Measurements from ENCODE around the gene ADGB.

The ADGB gene

DNA sequence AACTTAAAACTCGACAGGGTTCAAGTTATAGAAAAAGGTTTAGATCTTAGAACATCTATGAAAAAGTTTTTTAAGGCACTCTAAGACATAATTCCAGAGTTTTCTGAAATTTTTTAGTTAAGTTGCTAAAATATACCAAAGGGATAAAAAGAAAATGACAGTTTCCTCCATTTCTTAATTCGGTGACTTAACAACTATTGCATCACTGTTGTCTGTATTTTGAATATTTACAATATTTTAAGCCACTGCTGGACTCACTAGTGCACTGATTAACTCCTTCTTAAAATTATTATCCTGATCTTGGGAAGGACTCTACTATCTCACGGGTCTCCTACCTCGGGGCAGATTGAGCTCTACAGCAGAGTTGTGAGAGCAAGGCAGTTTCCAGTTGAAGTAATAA, 91.0 kb downstream of the ADGB start:
- TF ChIP-seq, protein P1, sequence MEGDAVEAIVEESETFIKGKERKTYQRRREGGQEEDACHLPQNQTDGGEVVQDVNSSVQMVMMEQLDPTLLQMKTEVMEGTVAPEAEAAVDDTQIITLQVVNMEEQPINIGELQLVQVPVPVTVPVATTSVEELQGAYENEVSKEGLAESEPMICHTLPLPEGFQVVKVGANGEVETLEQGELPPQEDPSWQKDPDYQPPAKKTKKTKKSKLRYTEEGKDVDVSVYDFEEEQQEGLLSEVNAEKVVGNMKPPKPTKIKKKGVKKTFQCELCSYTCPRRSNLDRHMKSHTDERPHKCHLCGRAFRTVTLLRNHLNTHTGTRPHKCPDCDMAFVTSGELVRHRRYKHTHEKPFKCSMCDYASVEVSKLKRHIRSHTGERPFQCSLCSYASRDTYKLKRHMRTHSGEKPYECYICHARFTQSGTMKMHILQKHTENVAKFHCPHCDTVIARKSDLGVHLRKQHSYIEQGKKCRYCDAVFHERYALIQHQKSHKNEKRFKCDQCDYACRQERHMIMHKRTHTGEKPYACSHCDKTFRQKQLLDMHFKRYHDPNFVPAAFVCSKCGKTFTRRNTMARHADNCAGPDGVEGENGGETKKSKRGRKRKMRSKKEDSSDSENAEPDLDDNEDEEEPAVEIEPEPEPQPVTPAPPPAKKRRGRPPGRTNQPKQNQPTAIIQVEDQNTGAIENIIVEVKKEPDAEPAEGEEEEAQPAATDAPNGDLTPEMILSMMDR (IDR thresholded peaks at IDR 0.05; ENCODE audit: borderline replicate concordance, insufficient read depth, low read depth, low read length) = no peak
- no peak overlapping the region for H3K4me3 ChIP-seq (ENCODE audit: low read depth, low read length)

DNA sequence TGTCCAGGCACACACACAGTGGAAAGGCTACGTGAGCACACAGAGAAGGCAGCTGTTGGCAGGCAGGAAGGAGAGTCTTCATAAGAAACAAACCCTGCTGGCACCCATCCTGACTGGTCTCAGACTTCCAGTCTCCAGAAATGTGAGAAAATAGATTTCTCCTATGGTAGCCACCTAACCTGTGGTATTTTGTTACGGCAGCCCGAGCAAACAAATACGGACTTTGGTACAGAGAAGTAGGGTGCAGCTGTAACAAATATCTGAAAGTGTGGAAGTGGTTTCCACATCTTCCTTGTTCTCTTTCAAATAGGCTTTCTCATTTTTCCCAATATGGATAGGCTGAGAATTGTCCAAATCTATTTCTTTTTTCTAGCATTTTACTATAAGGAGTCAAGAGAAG, 94.6 kb downstream of the ADGB start:
- no peak overlapping the region for H3K4me3 ChIP-seq (ENCODE audit: low read depth, low read length)
- TF ChIP-seq, protein P1 (IDR thresholded peaks at IDR 0.05; ENCODE audit: borderline replicate concordance, insufficient read depth, low read depth, low read length) = no peak

DNA sequence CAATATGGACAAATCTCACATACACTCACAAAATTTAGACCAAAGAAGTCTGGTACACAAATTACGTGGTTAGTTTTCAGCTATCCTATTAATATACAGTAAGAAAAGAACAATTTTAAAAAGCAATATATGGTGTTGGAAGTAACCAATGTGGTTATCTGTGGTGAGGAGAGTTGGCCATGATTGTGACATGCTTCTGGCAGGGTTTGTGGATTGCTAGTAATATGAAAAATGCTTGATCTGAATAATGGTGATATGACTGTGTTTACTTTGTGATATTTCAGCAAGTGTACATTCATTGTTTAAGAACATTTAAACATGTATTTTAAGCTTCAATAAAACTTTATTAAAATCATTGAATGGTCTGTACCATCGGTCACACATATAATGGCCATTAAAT, 99.1 kb downstream of the ADGB start:
- TF ChIP-seq, protein P1 (IDR thresholded peaks at IDR 0.05; ENCODE audit: borderline replicate concordance, insufficient read depth, low read depth, low read length) = no peak
- no peak overlapping the region for H3K4me3 ChIP-seq (ENCODE audit: low read depth, low read length)

DNA sequence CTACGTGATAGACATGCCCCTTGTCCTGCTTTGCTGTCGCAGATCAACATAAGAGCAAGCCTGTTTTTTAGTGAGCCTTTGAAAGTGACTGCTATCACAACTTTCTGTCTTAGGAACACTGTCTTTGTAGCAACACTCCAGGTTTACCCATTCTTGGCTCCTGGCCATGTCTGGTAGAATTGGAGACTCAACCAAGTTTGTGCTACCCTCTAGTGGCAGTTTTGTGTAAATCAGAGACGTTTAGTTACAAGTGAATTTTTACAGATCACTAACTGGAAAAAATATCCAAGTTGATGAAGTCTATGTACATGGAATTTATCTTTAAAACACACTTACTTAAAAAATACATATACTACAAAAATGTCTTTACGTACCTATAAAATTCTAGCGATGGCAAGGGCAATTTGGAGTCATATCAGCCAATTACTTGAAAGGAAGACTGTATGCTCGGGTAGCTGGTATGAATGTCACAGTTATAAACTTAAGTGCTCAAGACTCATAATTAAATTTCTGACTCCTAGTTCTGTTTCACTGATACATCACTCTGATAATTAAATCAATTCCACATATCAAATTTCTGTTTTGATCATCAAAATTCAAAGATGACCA, 101.4 kb downstream of the ADGB start:
- TF ChIP-seq, protein P1 (IDR thresholded peaks at IDR 0.05; ENCODE audit: borderline replicate concordance, insufficient read depth, low read depth, low read length) = peak; percentile 50; the same call in 1 of the 2 replicates
- H3K4me3 ChIP-seq (ENCODE audit: low read depth, low read length) = no peak overlapping the region

DNA sequence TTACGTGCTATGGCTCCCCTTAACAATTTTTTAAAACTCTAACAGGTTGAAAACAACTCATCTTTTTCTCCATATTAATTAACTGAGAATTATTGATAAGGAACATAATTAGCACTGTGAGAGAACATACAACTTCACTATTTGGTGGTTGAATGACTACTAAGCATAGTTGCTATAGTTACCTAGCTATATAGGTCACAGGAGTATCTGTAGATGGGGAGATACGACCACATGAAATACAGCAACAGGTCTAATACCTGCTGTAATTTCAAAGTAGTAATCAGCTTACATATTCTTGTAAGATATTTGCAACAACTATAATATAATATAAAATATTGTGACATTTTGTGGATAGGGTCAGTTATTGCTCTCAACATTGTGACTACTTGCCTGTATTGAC, 102.9 kb downstream of the ADGB start:
- TF ChIP-seq, protein P1 (IDR thresholded peaks at IDR 0.05; ENCODE audit: borderline replicate concordance, insufficient read depth, low read depth, low read length) = no peak
- no peak overlapping the region for H3K4me3 ChIP-seq (ENCODE audit: low read depth, low read length)

DNA sequence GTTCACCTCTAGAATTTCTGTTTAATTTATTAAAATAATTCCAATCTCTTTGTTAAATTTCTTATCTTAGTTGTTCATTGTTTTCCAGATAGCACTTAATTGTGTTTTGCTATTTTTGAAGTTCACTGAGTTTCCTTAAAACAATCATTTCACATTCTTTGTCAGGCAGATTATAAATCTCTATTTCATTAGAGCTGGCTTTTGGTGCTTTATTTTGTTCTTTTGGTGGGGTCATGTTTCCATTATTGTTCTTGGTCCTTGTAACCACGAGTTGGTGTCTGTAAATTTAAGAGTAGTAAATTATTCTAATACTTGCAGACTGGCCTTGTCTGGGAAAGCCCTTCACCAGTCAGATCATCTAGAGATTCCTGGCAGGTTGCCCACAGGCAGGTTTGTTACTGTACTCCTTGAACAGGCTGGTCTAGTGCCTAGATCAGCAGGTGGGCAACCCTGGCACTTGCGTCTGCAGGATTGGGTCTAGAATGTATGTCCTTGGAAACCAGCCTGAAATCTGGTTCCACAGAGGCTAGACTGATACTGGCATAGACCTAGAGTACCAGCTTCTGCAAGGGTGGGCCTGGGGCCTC, 110.4 kb downstream of the ADGB start:
- no peak overlapping the region for H3K4me3 ChIP-seq (ENCODE audit: low read depth, low read length)
- TF ChIP-seq, protein P1 (IDR thresholded peaks at IDR 0.05; ENCODE audit: borderline replicate concordance, insufficient read depth, low read depth, low read length) = no peak

DNA sequence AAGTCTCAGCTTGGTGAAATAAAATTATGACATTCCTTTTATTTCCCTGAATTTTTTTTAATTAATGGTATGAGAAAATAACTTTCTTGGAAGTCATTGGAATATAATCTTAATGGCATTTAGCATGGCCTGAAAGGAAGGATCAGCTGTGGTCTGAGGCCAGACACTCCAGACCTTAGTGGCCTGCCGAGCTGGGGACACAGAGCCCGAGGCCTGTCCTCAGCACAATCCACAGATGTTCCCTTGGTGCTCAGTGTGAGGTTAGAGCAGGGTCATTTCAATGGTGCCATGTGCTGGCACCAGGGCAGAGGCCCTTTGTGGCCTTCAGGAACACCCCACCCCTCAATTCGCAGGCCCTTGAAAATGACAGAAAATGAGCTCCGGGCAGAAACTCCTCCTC, 120.6 kb downstream of the ADGB start:
- H3K4me3 ChIP-seq (ENCODE audit: low read depth, low read length) = no peak overlapping the region
- TF ChIP-seq, protein P1 (IDR thresholded peaks at IDR 0.05; ENCODE audit: borderline replicate concordance, insufficient read depth, low read depth, low read length) = no peak
